ENCODE measurements around the gene TRMT2A. TPM values are rescaled to one million over a fixed set of nuclear protein-coding genes. Genes with fewer than 3 reads are reported as not detected.

TRMT2A gene
- total RNA-seq, 2 experiments from 2014 or later, result 97.5 to 118 TPM

GRCh38 chr22:20130731-20131596 lies 13.9 kb upstream of the TRMT2A start:
- Histone ChIP-seq H3K36me3 (ENCODE audit: insufficient read depth, low read length) (peaks cover 29% of the 10 kb centered on the region), H3K9me2 (ENCODE audit: insufficient read depth, low read length) (no peaks in the 10 kb centered on the region), H2AFZ (ENCODE audit: low read length) (no peak overlapping the region), H3K4me2 (ENCODE audit: low read length) (peak overlapping the region; percentile 29; the same call in 1 of the 2 replicates), H3K27ac (ENCODE audit: low read depth, low read length, poor library complexity, severe bottlenecking) (no peak overlapping the region), H3K79me2 (ENCODE audit: insufficient read depth, low read depth, low read length) (no peaks in the 10 kb centered on the region), H3K4me3 (ENCODE audit: low read depth, low read length, poor library complexity, severe bottlenecking) (peak overlapping the region; percentile 23), H3K9me3 (ENCODE audit: low read length) (no peaks in the 10 kb centered on the region), H3K4me1 (ENCODE audit: insufficient read depth, low read length, poor library complexity, severe bottlenecking) (peaks cover 20% of the 10 kb centered on the region), H4K20me1 (ENCODE audit: insufficient read depth, low read length) (peaks cover 4% of the 10 kb centered on the region; the same call in 1 of the 2 replicates)
- intact Hi-C loops (cut with micrococcal nuclease; ENCODE audit: unreplicated experiment), result no loop called here
- CTCF ChIA-PET (ENCODE audit: unreplicated experiment), result no interaction called here
- no peak; the same call in 1 of the 2 replicates for TF ChIP-seq EZH2phosphoT487 (IDR thresholded peaks at IDR 0.05; ENCODE audit: borderline replicate concordance, low read depth, low read length)
- TF ChIP-seq, protein P1, sequence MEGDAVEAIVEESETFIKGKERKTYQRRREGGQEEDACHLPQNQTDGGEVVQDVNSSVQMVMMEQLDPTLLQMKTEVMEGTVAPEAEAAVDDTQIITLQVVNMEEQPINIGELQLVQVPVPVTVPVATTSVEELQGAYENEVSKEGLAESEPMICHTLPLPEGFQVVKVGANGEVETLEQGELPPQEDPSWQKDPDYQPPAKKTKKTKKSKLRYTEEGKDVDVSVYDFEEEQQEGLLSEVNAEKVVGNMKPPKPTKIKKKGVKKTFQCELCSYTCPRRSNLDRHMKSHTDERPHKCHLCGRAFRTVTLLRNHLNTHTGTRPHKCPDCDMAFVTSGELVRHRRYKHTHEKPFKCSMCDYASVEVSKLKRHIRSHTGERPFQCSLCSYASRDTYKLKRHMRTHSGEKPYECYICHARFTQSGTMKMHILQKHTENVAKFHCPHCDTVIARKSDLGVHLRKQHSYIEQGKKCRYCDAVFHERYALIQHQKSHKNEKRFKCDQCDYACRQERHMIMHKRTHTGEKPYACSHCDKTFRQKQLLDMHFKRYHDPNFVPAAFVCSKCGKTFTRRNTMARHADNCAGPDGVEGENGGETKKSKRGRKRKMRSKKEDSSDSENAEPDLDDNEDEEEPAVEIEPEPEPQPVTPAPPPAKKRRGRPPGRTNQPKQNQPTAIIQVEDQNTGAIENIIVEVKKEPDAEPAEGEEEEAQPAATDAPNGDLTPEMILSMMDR (conservative IDR thresholded peaks at IDR 0.05; ENCODE audit: low read length), result no peak
- POLR2A ChIA-PET, result no interaction called here
- BruUV-seq (replicated peaks), result no TSS peak
- DNase-seq (ENCODE audit: low spot score), result no peak

DNA sequence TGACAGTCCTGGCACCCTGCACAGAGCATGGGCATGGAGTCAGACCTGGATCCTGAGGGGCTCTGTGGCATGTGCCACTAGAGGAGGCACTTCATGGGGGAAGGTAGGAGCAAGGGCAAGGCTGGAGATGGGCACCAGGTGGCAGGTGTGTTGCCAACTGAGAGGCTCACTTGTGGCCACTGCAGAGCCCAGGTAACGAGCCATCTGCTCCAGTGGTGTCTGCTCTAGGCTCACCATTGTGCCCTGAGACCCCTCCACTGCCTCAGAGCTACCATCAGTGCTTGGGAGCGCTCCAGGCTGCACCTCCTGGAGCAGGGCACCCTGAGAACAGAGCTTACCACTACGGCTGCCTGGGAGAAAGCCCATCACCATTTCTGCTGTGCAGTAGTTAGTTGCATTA lies 13.3 kb upstream of the TRMT2A start:
- no peak for DNase-seq (ENCODE audit: low spot score)
- Histone ChIP-seq H3K4me1 (ENCODE audit: insufficient read depth, low read length, poor library complexity, severe bottlenecking) (peaks cover 13% of the 10 kb centered on the region), H2AFZ (ENCODE audit: low read length) (no peak overlapping the region), H3K4me3 (ENCODE audit: low read depth, low read length, poor library complexity, severe bottlenecking) (no peak overlapping the region), H3K79me2 (ENCODE audit: insufficient read depth, low read depth, low read length) (no peaks in the 10 kb centered on the region), H3K4me2 (ENCODE audit: low read length) (no peak overlapping the region), H3K9me3 (ENCODE audit: low read length) (no peaks in the 10 kb centered on the region), H4K20me1 (ENCODE audit: insufficient read depth, low read length) (peaks cover 4% of the 10 kb centered on the region), H3K9me2 (ENCODE audit: insufficient read depth, low read length) (no peaks in the 10 kb centered on the region), H3K27ac (ENCODE audit: low read depth, low read length, poor library complexity, severe bottlenecking) (no peak overlapping the region), H3K36me3 (ENCODE audit: insufficient read depth, low read length) (peaks cover 35% of the 10 kb centered on the region)
- intact Hi-C loops (cut with micrococcal nuclease; ENCODE audit: unreplicated experiment), result no loop called here
- no TSS peak for BruUV-seq (replicated peaks)
- TF ChIP-seq, protein P1 (conservative IDR thresholded peaks at IDR 0.05; ENCODE audit: low read length), result no peak
- 0 out of 2 replicates have a peak, but pooled peaks have one; percentile 26 for TF ChIP-seq EZH2phosphoT487 (IDR thresholded peaks at IDR 0.05; ENCODE audit: borderline replicate concordance, low read depth, low read length)
- CTCF ChIA-PET (ENCODE audit: unreplicated experiment), result no interaction called here
- POLR2A ChIA-PET, result no interaction called here

GRCh38 chr22:20129747-20130014 lies 12.7 kb upstream of the TRMT2A start:
- peaks cover 42% of the 10 kb centered on the region for H3K36me3 ChIP-seq (ENCODE audit: insufficient read depth, low read length)
- peaks cover 11% of the 10 kb centered on the region for H3K4me1 ChIP-seq (ENCODE audit: insufficient read depth, low read length, poor library complexity, severe bottlenecking)
- no peaks in the 10 kb centered on the region for H3K9me3 ChIP-seq (ENCODE audit: low read length)
- ChIA-PET CTCF (ENCODE audit: unreplicated experiment) (no interaction called here), POLR2A (no interaction called here)
- no peak overlapping the region for H2AFZ ChIP-seq (ENCODE audit: low read length)
- DNase-seq (ENCODE audit: low spot score), result no peak
- BruUV-seq (replicated peaks), result no TSS peak
- no peak overlapping the region for H3K4me3 ChIP-seq (ENCODE audit: low read depth, low read length, poor library complexity, severe bottlenecking)
- TF ChIP-seq, protein P1 (conservative IDR thresholded peaks at IDR 0.05; ENCODE audit: low read length), result no peak
- no peak for TF ChIP-seq EZH2phosphoT487 (IDR thresholded peaks at IDR 0.05; ENCODE audit: borderline replicate concordance, low read depth, low read length)
- H3K4me2 ChIP-seq (ENCODE audit: low read length), result no peak overlapping the region
- peaks cover 8% of the 10 kb centered on the region for H4K20me1 ChIP-seq (ENCODE audit: insufficient read depth, low read length)
- no peak overlapping the region for H3K27ac ChIP-seq (ENCODE audit: low read depth, low read length, poor library complexity, severe bottlenecking)
- intact Hi-C loops (cut with micrococcal nuclease; ENCODE audit: unreplicated experiment), result loop anchor here (1.0 kb wide), 1 partner anchor 159 kb away; no protein-coding TSS in a partner anchor
- H3K79me2 ChIP-seq (ENCODE audit: insufficient read depth, low read depth, low read length), result no peaks in the 10 kb centered on the region
- H3K9me2 ChIP-seq (ENCODE audit: insufficient read depth, low read length), result no peaks in the 10 kb centered on the region

Measured in OCI-LY7 (cell line).